ENCODE data around the gene DNAJC12. TPM values are rescaled to one million over a fixed set of nuclear protein-coding genes. Genes with fewer than 3 reads are reported as not detected.

DNAJC12 gene
- total RNA-seq, 4 donors from 2014 or later = 0.51 to 0.98 TPM; not detected in 2

- TF ChIP-seq CTCF (IDR thresholded peaks at IDR 0.05; ENCODE audit: low read depth) = no peak
Observed at GRCh38 chr10:67836488-67836887, 1.5 kb downstream of the DNAJC12 start.

DNA sequence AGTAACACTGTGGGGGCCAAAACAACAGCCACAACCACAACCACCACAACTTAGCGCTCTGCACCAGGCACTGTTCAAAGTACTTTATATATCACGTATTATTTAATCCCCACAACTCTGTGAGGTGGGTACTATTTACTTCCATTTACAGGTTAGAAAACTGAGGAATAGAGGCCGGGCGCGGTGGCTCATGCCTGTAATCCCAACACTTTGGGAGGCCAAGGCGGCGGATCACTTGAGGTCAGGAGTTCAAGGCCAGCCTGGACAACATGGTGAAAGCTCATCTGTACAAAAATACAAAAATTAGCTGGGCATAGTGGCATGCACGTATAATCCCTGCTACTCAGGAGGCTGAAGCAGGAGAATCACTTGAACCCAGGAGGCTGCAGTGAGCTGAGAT is 3.6 kb downstream of the DNAJC12 start:
- TF ChIP-seq CTCF (IDR thresholded peaks at IDR 0.05; ENCODE audit: low read depth) = no peak

DNA sequence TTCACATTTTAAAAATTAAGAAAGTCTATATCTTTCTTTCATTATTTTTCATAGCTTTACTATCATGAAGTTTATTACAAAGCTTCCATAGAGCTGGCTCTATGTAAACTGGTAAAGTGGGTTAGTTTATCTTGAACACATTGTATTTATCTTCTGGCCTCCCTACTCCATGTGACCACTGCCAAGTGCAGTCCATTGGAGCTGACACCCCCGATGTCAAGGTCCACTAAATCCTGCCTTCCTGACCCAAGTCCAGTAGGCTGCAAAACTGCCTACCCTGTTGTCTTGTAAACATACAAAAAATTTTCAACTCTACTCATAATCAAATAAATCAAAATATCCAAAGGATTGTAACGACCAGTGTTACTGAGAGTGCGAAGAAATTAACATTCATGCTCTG is 10.2 kb downstream of the DNAJC12 start:
- no peak for TF ChIP-seq CTCF (IDR thresholded peaks at IDR 0.05; ENCODE audit: low read depth)

GRCh38 chr10:67819768-67820204 is 18.2 kb downstream of the DNAJC12 start:
- TF ChIP-seq CTCF (IDR thresholded peaks at IDR 0.05; ENCODE audit: low read depth) = no peak

- TF ChIP-seq CTCF (IDR thresholded peaks at IDR 0.05; ENCODE audit: low read depth) = no peak
Observed at GRCh38 chr10:67818323-67818722, 19.7 kb downstream of the DNAJC12 start.

GRCh38 chr10:67816719-67817118 is 21.3 kb downstream of the DNAJC12 start:
- no peak for TF ChIP-seq CTCF (IDR thresholded peaks at IDR 0.05; ENCODE audit: low read depth)

DNA sequence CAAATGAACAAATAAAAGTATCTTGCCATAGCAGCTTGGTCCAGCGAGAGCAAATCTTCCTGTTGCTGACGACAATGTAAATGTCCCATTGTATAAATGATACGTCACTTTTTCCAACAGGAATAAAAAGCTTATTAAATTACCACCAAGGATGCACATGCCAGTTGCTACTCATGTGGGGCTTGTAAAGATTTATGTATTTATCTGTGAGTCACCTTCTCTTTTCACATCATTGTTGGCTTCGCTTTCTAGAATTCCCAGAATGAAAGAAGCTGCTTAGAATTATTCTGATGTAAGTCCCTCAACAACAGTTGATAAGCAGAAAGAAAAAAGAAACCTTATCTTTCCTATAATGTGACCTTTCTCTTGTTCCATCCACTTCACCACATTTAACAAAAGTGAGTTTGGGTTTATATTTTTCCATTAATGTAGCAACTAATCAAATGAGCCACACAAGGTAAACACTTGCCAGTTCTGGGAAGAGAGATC is 22.4 kb downstream of the DNAJC12 start:
- no peak for TF ChIP-seq CTCF (IDR thresholded peaks at IDR 0.05; ENCODE audit: low read depth)

Measured in subcutaneous adipose tissue (tissue), 4 donors.